ENCODE results near the gene DES. TPM values are rescaled to one million over a fixed set of nuclear protein-coding genes. Genes with fewer than 3 reads are reported as not detected.

Gene DES
- total RNA-seq, 1 donor from 2014 or later: not detected

DNA sequence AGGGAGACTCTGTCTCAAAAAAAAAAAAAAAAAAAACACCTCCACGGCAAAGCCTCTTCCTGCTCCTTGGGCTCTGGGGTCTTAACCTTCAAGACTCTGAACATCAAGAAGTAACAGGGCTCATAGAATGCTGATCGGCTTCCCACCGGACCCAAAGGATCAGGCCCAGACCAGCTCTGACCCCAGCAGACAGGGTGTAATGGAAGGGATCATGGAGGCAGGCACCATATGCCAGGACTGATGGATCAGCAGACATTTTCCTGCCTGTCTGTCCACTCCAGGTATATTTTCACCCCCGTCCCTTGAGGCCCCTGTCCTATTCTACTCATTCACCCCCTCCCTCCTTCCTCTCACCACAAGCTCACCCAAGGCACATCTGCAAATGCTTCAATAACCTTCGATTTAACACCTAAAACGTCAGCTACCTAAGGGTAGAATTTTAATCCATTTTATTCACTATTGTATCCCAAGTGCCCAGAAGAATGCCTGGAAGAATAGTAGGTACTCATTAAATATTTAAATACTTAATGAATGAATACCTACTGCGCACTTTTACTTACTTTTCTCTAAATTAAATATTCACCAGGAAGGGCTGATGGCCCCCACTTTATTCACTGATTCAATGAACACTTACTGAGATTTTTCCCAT lies 11.9 kb downstream of the DES start:
- Histone ChIP-seq H3K9me3 (ENCODE audit: low read depth) (no peaks in the 10 kb centered on the region), H3K27ac (no peak overlapping the region), H3K4me2 (no peak overlapping the region), H3K79me2 (ENCODE audit: low read depth) (no peaks in the 10 kb centered on the region), H3F3A (ENCODE audit: low read depth) (peaks cover 12% of the 10 kb centered on the region), H3K9ac (no peak overlapping the region), H3K36me3 (no peaks in the 10 kb centered on the region), H3K27me3 (peaks cover 10% of the 10 kb centered on the region), H3K4me1 (peaks cover 17% of the 10 kb centered on the region), H4K20me1 (ENCODE audit: low read depth) (no peaks in the 10 kb centered on the region), H2AFZ (replicated peaks) (no peak overlapping the region), H3K4me3 (no peak overlapping the region)
- peaks cover 6% of the 10 kb centered on the region for H3K27me3 Mint-ChIP-seq (ENCODE audit: insufficient read depth, low read depth)
- no peaks in the 10 kb centered on the region for H3K9me3 Mint-ChIP-seq
- H3K4me1 Mint-ChIP-seq: peaks cover 21% of the 10 kb centered on the region
- H3K27ac Mint-ChIP-seq: no peak overlapping the region
- TF ChIP-seq, protein P1, sequence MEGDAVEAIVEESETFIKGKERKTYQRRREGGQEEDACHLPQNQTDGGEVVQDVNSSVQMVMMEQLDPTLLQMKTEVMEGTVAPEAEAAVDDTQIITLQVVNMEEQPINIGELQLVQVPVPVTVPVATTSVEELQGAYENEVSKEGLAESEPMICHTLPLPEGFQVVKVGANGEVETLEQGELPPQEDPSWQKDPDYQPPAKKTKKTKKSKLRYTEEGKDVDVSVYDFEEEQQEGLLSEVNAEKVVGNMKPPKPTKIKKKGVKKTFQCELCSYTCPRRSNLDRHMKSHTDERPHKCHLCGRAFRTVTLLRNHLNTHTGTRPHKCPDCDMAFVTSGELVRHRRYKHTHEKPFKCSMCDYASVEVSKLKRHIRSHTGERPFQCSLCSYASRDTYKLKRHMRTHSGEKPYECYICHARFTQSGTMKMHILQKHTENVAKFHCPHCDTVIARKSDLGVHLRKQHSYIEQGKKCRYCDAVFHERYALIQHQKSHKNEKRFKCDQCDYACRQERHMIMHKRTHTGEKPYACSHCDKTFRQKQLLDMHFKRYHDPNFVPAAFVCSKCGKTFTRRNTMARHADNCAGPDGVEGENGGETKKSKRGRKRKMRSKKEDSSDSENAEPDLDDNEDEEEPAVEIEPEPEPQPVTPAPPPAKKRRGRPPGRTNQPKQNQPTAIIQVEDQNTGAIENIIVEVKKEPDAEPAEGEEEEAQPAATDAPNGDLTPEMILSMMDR (IDR thresholded peaks at IDR 0.05): no peak
- TF ChIP-seq EZH2 (IDR thresholded peaks at IDR 0.05) (no peak), EZH2phosphoT487 (IDR thresholded peaks at IDR 0.05) (no peak)
- no peak overlapping the region for H3K4me3 Mint-ChIP-seq
- no peak for DNase-seq (ENCODE audit: low spot score)
- no peaks in the 10 kb centered on the region for H3K36me3 Mint-ChIP-seq

GRCh38 chr2:219430633-219431615 lies 12.7 kb downstream of the DES start:
- Histone ChIP-seq H2AFZ (replicated peaks) (no peak overlapping the region), H3K79me2 (ENCODE audit: low read depth) (no peaks in the 10 kb centered on the region), H3K27me3 (peaks cover 18% of the 10 kb centered on the region), H3K36me3 (no peaks in the 10 kb centered on the region), H3K4me1 (peaks cover 18% of the 10 kb centered on the region), H3K9me3 (ENCODE audit: low read depth) (no peaks in the 10 kb centered on the region), H3K27ac (no peak overlapping the region), H3K9ac (no peak overlapping the region), H4K20me1 (ENCODE audit: low read depth) (no peaks in the 10 kb centered on the region), H3K4me3 (no peak overlapping the region), H3K4me2 (no peak overlapping the region), H3F3A (ENCODE audit: low read depth) (peaks cover 12% of the 10 kb centered on the region)
- H3K4me1 Mint-ChIP-seq: peaks cover 21% of the 10 kb centered on the region
- peak overlapping the region; percentile 54 for H3K4me3 Mint-ChIP-seq
- H3K9me3 Mint-ChIP-seq: no peaks in the 10 kb centered on the region
- H3K36me3 Mint-ChIP-seq: no peaks in the 10 kb centered on the region
- peaks cover 2% of the 10 kb centered on the region for H3K27me3 Mint-ChIP-seq (ENCODE audit: insufficient read depth, low read depth)
- TF ChIP-seq, protein P1 (IDR thresholded peaks at IDR 0.05): peak; percentile 43
- TF ChIP-seq EZH2 (IDR thresholded peaks at IDR 0.05): no peak
- H3K27ac Mint-ChIP-seq: no peak overlapping the region
- peak; percentile 64 for DNase-seq (ENCODE audit: low spot score)

DNA sequence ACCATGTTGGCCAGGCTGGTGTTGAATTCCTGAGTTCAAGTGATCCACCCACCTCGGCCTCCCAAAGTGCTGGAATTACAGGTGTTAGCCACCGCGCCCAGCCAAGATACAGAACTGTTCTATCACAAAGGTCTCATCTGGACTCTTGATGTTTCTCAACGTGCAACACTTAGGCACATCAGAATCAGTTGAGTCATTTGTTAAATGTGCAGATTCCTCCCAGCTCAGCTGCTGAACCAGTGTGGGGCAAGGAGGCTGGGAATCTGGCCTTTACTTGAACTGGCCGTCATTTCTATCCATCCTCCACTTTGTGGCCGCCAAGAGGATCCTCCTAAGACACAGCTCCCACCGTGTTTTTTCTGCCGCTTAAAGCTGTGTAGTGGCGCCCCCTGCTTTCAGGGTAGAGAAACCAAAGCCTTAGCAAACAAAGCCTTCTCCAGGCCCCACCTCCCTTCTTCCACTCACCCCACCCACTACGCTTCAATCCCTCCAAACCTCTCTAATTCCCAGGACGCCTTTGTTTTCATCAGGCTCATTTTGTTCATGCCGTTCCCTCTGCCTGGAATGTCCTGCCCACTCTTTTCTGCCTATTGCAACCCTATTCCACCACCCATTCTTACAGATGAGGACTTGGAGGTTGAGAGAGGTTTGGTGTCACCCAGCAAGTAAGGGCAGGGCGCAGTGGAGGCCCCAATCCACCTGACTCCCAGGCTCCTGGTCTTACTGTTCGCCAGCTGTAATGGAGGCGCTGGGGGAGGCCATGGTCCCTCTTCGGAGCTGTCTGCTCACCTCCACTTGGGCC lies 15.7 kb downstream of the DES start:
- Mint-ChIP-seq H3K9me3 (no peaks in the 10 kb centered on the region), H3K4me3 (no peak overlapping the region), H3K27me3 (ENCODE audit: insufficient read depth, low read depth) (no peaks in the 10 kb centered on the region), H3K4me1 (peaks cover 7% of the 10 kb centered on the region), H3K36me3 (no peaks in the 10 kb centered on the region), H3K27ac (peak overlapping the region; percentile 9)
- peaks cover 48% of the 10 kb centered on the region for H3K27me3 ChIP-seq
- H3K4me1 ChIP-seq: peaks cover 11% of the 10 kb centered on the region
- no peaks in the 10 kb centered on the region for H4K20me1 ChIP-seq (ENCODE audit: low read depth)
- H3K79me2 ChIP-seq (ENCODE audit: low read depth): no peaks in the 10 kb centered on the region
- H3F3A ChIP-seq (ENCODE audit: low read depth): peaks cover 12% of the 10 kb centered on the region
- no peaks in the 10 kb centered on the region for H3K36me3 ChIP-seq
- no peak overlapping the region for H3K9ac ChIP-seq
- peak overlapping the region; percentile 91 for H2AFZ ChIP-seq (replicated peaks)
- H3K9me3 ChIP-seq (ENCODE audit: low read depth): no peaks in the 10 kb centered on the region
- peak overlapping the region; percentile 49 for H3K4me3 ChIP-seq
- no peak overlapping the region for H3K27ac ChIP-seq
- TF ChIP-seq, protein P1 (IDR thresholded peaks at IDR 0.05): peak; percentile 61
- TF ChIP-seq EZH2phosphoT487 (IDR thresholded peaks at IDR 0.05): no peak
- DNase-seq (ENCODE audit: low spot score): peak; percentile 83
- H3K4me2 ChIP-seq: peak overlapping the region; percentile 88
